Rectal smooth muscle tissue (tissue), 1 donor: ENCODE results near the gene PIP5KL1.
A peak's percentile ranks its signal among the peaks of the same experiment; 100 is the strongest.

Experiments
- H3K27ac ChIP-seq: one replicate; pipeline ENCODE4 v1.7.0; 2013; ENCODE audit warnings: low read depth, low read length, inconsistent platforms
- H3K27me3 ChIP-seq: one replicate; pipeline ENCODE4 v1.7.0; 2013; ENCODE audit warnings: low read length; ENCODE audit not compliant: control insufficient read depth, insufficient read depth
- H3K36me3 ChIP-seq: one replicate; pipeline ENCODE4 v1.7.0; 2013; ENCODE audit warnings: low read length; ENCODE audit not compliant: control insufficient read depth, insufficient read depth
- H3K4me1 ChIP-seq: one replicate; pipeline ENCODE4 v1.7.0; 2013; ENCODE audit warnings: low read length; ENCODE audit not compliant: control insufficient read depth, insufficient read depth
- H3K4me3 ChIP-seq: one replicate; pipeline ENCODE4 v1.7.0; 2013; ENCODE audit warnings: low read length
- H3K9ac ChIP-seq: one replicate; pipeline ENCODE4 v1.7.0; 2013; ENCODE audit warnings: low read length

The PIP5KL1 gene

DNA sequence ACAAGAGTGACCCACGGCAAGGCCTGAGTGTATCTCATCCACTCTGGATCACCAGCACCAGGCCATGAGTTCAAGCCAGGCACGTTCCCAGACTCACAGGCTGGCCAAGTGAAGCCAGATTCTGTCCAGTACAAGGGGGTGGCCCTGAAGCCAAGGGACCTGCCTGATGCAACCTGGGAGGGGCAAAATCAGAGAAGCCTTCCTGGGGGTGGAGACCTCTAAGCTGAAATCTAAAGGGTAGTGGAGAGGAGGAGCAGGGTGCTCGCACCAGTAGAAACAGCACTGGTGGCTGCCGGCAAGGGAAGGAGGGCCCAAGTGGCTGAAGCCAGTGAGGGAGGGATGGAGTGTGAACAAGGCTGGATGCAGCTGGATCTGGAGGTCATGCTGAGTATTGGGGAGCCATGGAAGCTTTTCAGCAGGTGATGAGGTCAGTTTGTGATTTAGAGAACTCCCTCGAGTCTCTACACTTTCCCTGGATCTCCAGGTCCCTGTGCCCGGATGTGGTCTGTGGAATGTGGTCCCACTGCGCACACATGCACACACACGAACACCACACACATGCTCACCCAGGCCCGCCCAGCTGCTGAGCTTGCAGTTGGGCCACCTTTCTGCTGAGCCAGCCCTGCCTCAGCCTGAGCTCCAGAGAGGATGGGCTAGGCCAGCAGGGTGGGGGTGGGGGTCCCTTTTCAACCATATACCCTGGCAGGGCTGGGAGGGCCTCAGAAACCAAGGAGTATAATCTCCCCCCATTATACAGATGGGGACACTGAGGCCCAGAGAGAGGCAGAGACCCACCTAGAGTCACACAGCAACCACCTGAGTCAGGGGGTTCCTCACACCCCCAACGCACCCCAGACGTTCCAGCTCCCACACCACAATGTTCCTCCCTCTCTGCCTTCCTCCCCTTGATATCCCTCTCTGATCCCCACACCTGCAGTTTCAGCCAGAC is 1.6 kb downstream of the PIP5KL1 start:
- no peaks in the 10 kb centered on the region for H3K36me3 ChIP-seq
- H3K4me1 ChIP-seq: no peaks in the 10 kb centered on the region
- no peak overlapping the region for H3K27ac ChIP-seq
- no peak overlapping the region for H3K4me3 ChIP-seq
- H3K27me3 ChIP-seq: peaks cover 9% of the 10 kb centered on the region
- H3K9ac ChIP-seq: no peak overlapping the region

DNA sequence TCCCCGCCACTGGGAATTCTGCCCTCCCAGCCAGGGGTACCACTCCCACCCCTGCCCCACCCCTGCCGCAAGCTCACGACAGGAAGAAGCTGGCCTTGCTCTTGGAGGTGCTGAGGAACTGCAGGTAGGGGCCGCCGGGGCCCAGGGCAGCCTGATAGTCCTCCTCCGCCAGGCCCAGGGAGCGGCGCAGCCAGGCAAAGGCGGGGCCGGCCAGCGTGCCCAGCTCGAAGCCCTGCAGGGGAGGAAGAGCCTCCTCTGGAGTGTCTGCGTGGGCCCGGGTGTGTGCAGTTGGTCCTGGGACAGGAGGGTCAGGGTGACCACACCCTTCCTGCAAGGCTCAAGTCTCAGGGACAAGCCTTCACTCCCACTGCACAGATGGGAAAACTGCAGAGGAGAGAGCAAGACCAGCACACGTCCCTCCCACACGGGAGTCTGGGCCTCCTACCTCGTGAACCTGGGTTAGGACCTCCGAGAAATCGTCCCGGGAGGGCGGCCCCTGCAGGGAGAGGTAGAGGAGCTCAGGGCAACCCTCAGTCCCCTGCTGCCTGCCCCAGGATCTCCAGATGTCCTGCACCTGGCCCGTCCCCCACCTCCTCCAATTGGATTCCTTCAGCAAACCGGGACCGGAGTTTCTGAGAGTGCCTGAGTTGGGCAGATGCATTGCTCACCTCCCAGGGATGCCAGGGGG is 2.4 kb downstream of the PIP5KL1 start:
- Histone ChIP-seq H3K4me3 (peak overlapping the region; percentile 1), H3K27ac (no peak overlapping the region)

DNA sequence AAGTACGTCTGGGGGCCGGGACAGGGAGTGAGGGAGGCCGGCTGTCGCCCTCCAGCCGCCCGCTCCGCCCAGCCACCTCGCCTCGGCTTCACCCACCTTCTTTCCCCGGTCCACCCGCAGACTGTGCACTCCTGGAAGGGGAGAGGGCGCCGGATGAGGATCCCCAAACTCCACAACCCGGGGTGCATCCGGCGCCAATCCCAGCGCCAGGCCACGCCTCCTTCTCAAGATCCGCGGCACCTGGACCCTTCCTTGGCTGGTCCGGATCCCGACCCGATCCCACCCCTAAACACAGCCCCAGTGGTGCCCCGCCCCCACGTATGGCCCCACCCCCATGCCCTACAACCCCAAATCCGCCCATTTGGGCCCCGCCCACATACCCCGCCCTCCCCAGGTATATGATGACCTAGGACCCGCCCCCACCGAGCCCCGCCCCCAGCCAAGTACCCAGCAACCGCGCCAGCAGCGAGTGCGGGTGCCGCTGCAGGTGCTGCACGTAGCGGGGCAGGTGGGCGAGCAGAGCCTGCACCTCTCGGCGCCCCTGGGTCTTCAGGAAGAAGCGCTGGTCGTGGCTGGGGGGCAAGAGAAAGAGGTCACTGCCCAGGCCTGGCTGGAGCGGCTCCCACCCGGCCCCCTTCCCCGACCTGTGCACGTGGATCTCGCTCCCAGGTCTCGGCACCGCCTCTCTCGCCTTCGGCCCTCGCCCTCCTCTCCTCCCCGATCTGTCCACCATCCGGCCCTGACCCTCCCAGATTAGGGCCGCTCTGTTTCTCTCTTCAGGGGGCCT is 3.2 kb downstream of the PIP5KL1 start:
- peaks cover 10% of the 10 kb centered on the region for H3K27me3 ChIP-seq
- H3K36me3 ChIP-seq: no peaks in the 10 kb centered on the region
- no peak overlapping the region for H3K9ac ChIP-seq
- H3K27ac ChIP-seq: no peak overlapping the region
- peak overlapping the region; percentile 29 for H3K4me3 ChIP-seq
- no peaks in the 10 kb centered on the region for H3K4me1 ChIP-seq

More for the DNA sequence above, 2.4 kb downstream of the PIP5KL1 start:
- H3K27me3 ChIP-seq: peaks cover 10% of the 10 kb centered on the region
- H3K4me1 ChIP-seq: no peaks in the 10 kb centered on the region
- no peaks in the 10 kb centered on the region for H3K36me3 ChIP-seq
- no peak overlapping the region for H3K9ac ChIP-seq

DNA sequence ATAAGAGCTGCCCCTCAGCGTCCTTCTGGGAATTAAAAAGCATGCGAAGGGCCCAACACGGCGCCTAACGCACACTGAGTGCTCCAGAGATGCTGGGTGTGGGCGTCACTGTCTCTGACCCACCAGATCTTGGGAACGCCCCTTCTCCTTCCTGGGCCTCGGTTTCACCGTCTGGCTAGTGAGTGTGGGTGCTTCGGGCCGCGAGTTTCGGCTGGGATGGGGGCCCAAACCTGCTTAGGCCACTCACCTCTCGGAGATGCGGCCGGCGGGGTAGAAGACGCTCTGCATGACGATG is 3.7 kb downstream of the PIP5KL1 start:
- Histone ChIP-seq H3K9ac (no peak overlapping the region), H3K27ac (no peak overlapping the region), H3K4me1 (no peaks in the 10 kb centered on the region), H3K36me3 (no peaks in the 10 kb centered on the region), H3K4me3 (peak overlapping the region; percentile 29), H3K27me3 (peaks cover 14% of the 10 kb centered on the region)

DNA sequence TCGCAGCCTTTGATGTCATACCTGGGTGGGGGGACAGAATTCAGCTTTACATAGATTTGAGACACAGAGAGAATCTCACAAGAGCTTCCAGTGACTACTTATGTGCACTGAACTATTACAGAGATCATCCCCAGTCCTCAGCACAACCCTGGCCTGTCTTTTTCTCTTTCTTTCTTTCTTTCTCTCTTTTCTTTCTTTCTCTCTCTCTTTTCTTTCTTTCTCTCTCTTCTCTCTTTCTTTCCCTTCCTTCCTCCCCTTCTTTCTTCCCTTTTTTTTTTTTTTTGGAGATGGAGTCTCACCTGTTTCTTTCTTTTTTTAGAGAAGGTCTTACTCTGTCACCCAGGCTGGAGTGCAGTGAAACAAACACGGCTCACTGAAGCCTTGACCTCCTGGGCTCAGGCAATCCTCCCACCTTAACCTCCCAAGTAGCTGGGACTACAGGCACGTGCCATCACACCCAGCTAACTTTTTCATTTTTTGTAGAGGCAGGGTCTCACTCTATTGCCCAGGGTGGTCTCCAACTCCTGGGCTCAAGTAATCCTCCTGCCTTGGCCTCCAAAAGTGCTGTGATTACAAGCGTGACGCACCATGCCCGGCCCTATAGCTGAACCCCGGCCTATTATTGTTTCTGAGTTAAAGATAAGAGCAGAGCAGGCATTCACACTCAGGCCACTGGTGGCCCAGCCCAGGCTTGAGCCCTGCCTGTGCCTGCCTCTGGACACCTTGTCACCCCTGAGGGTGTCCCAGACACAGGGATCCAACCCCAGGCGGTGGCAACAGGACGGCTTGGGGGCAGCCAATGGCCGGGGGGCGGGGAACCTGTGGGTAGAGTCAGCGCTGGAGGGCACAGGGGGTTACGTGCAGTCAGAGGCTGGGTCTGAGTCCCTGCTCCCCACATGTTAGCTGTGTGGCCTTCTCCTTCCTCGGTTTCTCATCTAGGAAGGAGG is 4.3 kb downstream of the PIP5KL1 start:
- Histone ChIP-seq H3K4me3 (peak overlapping the region; percentile 29), H3K9ac (no peak overlapping the region), H3K27me3 (peaks cover 14% of the 10 kb centered on the region), H3K4me1 (no peaks in the 10 kb centered on the region), H3K27ac (no peak overlapping the region), H3K36me3 (no peaks in the 10 kb centered on the region)

DNA sequence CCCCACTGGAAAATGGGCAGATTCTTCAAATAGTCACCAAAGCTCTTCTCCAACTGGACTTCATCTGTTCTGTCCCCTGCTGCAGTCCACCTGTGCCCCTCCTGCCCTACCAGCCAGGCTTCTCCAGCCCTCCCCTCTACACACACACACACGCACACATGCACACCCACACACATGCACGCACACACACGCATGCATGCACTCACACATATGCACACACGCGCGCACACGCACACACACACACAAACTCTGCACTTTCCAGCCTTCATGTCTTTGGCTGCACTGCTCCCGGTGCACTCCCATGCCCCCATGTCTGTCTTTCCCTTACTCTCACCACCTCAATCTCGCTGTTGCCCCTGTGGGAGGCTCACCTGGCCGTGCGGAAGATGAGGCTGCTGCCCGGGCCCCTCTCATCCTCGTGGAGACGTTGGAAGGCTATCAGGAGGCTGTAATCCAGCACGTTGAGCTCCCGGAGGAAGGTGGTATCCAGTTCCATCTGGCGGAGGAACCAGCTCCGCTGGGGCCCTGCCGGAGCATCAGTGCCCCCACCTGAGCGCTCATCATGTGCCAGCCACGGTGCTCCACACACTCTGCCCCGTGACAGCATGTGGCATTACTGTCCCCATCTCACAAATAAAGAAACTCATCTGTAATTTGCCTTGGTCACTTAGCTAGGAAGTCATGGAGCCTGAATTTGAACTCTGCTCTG is 5.7 kb downstream of the PIP5KL1 start:
- H3K27me3 ChIP-seq: peaks cover 14% of the 10 kb centered on the region

DNA sequence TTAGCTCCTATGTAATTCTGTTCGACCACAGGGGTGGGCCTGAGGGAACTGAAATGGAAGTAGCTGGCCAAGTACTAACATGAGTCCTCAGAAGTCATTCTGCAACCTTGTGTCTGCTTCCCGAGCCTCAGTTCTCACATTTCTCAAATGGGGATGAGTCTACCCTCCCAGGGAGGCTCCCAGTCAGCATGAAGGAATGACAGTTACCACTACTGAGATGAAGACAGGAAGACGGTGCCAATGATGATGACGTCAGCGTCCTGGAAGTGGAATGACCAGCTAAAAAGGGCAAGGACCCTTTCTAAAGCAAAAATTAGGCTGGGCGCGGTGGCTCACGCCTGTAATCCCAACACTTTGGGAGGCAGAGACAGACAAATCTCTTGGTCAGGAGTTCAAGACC is 6.8 kb downstream of the PIP5KL1 start:
- Histone ChIP-seq H3K36me3 (no peaks in the 10 kb centered on the region), H3K4me1 (no peaks in the 10 kb centered on the region), H3K4me3 (no peak overlapping the region), H3K27ac (no peak overlapping the region), H3K27me3 (peaks cover 14% of the 10 kb centered on the region), H3K9ac (no peak overlapping the region)

More for the DNA sequence above, 5.7 kb downstream of the PIP5KL1 start:
- Histone ChIP-seq H3K4me1 (no peaks in the 10 kb centered on the region), H3K36me3 (no peaks in the 10 kb centered on the region), H3K27ac (no peak overlapping the region), H3K4me3 (no peak overlapping the region), H3K9ac (no peak overlapping the region)

DNA sequence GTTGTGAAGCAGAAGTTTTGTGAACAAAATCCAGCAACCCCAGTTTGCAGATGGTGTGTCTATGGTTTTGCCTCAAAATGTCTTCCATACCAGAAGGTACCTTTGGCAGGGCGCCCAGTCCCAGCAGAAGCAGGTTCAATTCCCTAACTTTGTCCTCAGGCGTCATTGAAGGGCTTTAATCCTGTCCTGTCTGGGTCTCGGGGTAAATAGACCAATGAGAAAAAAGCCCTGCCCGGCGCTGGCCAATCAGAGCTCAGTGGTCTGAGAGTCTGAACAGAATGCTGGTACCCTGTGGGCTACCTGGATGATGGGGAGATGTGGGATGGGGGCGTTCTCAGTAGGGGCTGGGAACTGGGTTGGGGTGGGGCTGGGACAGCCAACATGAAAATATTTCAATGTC is 7.5 kb downstream of the PIP5KL1 start:
- Histone ChIP-seq H3K36me3 (no peaks in the 10 kb centered on the region), H3K27ac (no peak overlapping the region), H3K27me3 (peaks cover 14% of the 10 kb centered on the region), H3K4me1 (peaks cover 2% of the 10 kb centered on the region), H3K4me3 (no peak overlapping the region), H3K9ac (no peak overlapping the region)

DNA sequence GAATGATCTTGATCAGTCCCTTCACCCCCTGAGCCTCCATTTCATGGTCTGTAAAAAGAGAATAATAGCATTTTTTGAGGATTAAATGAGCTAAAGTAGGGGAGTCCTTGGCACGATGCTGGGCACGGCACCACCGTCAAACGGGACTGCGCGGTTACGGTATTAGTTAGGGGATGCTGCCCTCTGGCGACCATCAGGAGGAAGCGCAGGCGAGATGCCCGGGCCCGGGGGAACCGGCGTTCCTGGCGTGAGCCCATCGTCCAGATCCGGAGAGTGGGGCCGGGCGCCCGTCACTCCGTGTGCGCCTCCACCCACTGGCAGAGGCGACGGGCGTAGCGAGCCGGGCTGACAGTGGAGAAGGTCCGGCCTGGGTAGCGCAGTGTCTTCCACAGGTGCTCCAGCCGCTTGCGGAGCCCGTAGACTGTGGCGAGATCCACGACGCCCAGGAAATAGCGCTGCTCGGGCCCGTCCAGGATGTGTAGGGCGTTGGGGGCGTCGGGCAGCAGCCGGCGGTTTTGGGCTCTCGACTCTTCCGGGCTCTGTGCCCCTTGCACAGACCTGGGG is 8.9 kb downstream of the PIP5KL1 start:
- Histone ChIP-seq H3K27ac (no peak overlapping the region), H3K9ac (no peak overlapping the region), H3K4me3 (peak overlapping the region; percentile 22), H3K36me3 (no peaks in the 10 kb centered on the region), H3K4me1 (peaks cover 9% of the 10 kb centered on the region), H3K27me3 (peaks cover 10% of the 10 kb centered on the region)

DNA sequence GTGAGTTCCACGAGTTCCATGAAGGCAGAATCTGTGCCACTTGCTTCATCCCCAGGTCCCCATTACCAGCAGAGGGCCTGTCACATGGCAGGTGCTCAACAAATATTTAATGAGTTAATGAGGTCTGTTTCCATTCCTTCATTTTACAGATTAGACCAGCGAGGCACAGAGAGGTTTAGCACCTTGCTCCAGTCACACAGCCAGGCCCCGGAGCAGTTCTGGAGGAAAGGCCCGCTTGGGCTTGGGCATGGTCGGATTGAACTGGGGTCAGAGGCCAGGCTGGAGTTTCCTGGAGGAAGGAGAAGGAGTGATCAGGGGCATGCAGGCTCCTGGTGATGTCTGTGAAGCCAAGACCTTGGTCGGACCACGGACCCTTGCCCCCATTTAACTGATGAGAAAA is 9.8 kb downstream of the PIP5KL1 start:
- H3K27ac ChIP-seq: no peak overlapping the region
- H3K9ac ChIP-seq: no peak overlapping the region
- no peaks in the 10 kb centered on the region for H3K36me3 ChIP-seq
- H3K4me1 ChIP-seq: peaks cover 13% of the 10 kb centered on the region
- peaks cover 6% of the 10 kb centered on the region for H3K27me3 ChIP-seq
- no peak overlapping the region for H3K4me3 ChIP-seq

DNA sequence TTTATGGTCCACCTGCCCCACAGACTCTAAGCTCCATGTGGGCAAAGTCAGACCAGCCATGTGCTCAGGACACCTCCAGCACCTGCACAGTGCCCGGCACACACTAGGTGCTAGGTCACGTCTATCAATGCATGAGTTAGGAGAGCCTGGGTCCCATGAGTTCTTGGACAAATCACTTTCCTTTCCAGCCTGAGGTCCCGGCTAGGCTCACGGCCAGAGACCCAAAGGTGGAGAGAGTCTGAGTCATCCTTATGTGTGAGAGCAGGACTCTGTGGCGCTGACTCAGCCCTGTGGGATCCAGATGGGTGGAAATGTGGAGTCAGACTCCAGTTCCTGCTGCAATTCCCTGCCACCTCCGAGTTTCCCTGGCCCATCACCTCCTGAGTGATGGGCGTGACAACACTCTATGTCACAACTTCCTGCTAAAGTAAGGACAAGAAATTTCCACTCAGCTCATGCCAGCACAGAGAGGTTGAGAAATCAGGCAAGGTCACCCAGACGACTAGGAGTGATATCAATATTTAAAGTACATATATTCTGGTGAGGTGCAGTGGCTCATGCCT is 11.2 kb downstream of the PIP5KL1 start:
- peaks cover 13% of the 10 kb centered on the region for H3K4me1 ChIP-seq
- H3K4me3 ChIP-seq: no peak overlapping the region
- no peak overlapping the region for H3K27ac ChIP-seq
- peaks cover 6% of the 10 kb centered on the region for H3K27me3 ChIP-seq
- H3K36me3 ChIP-seq: no peaks in the 10 kb centered on the region
- no peak overlapping the region for H3K9ac ChIP-seq
